ENCODE results near the gene MRPS34. TPM values are rescaled to one million over a fixed set of nuclear protein-coding genes. Genes with fewer than 3 reads are reported as not detected.

MRPS34 gene
- polyA plus RNA-seq, 1 donor (not counting 4 experiments of a cell fraction or from before 2014, with no cell fraction given): 74.3 TPM

- H3K36me3 ChIP-seq (ENCODE audit: control insufficient read depth in 2 of 2, extremely low read depth in 1 of 2, insufficient read depth in 2 of 2, low read length in 2 of 2): peaks cover 13 to 20% of the 10 kb centered on the region in 2 experiments
- DNase-seq (ENCODE audit: low read depth, low spot score): no peak
Observed at GRCh38 chr16:1758923-1759322, 14.0 kb downstream of the MRPS34 start.

GRCh38 chr16:1757714-1758461 lies 15.0 kb downstream of the MRPS34 start:
- FAIRE-seq (no peak), DNase-seq (ENCODE audit: low read depth, low spot score) (no peak)
- Histone ChIP-seq H3K4me1 (ENCODE audit: control insufficient read depth, extremely low read depth, insufficient read depth, low read length) (peaks cover 19% of the 10 kb centered on the region), H3K9me1 (ENCODE audit: control insufficient read depth, extremely low read depth, insufficient read depth, low read length) (peaks cover 2% of the 10 kb centered on the region), H3K36me3 (ENCODE audit: control insufficient read depth in 2 of 2, extremely low read depth in 1 of 2, insufficient read depth in 2 of 2, low read length in 2 of 2) (peaks cover 13 to 15% of the 10 kb centered on the region in 2 experiments), H3K9ac (ENCODE audit: control insufficient read depth, extremely low read depth, insufficient read depth, low read length) (no peak overlapping the region), H3K27me3 (ENCODE audit: control insufficient read depth, extremely low read depth, insufficient read depth, low read length) (no peaks in the 10 kb centered on the region), H4K20me1 (ENCODE audit: control insufficient read depth, extremely low read depth, insufficient read depth, low read length) (no peaks in the 10 kb centered on the region), H3K27ac (ENCODE audit: control insufficient read depth, insufficient read depth, low read length) (no peak overlapping the region), H3K4me2 (ENCODE audit: control insufficient read depth, extremely low read depth, insufficient read depth, low read depth, low read length) (no peak overlapping the region), H3K79me2 (ENCODE audit: control insufficient read depth, insufficient read depth, low read length) (no peaks in the 10 kb centered on the region), H3K4me3 (ENCODE audit: control insufficient read depth in 2 of 3, extremely low read depth in 1 of 3, insufficient read depth in 2 of 3, low read depth in 1 of 3, low read length in 3 of 3) (no peak overlapping the region), H3K9me3 (ENCODE audit: control insufficient read depth, low read depth, low read length) (no peaks in the 10 kb centered on the region), H2AFZ (ENCODE audit: control insufficient read depth, low read length) (no peak overlapping the region)
- TF ChIP-seq CTCF (optimal IDR thresholded peaks at IDR 0.05 in 1 of 3, IDR thresholded peaks at IDR 0.05 in 1 of 3, conservative IDR thresholded peaks at IDR 0.05 in 1 of 3; ENCODE audit: extremely low read depth in 1 of 3, insufficient read depth in 2 of 3, low read length in 3 of 3): no peak
- TF ChIP-seq EZH2 (IDR thresholded peaks at IDR 0.05; ENCODE audit: low read length): no peak
- dilution Hi-C loops (cut with MboI; ENCODE audit: extremely low pct_ligation_motif_present, low sequenced_read_pairs): no loop called here

More at GRCh38 chr16:1758923-1759322, 14.0 kb downstream of the MRPS34 start:
- TF ChIP-seq EZH2 (IDR thresholded peaks at IDR 0.05; ENCODE audit: low read length): no peak
- H2AFZ ChIP-seq (ENCODE audit: control insufficient read depth, low read length): no peak overlapping the region
- dilution Hi-C loops (cut with MboI; ENCODE audit: extremely low pct_ligation_motif_present, low sequenced_read_pairs): no loop called here
- no peaks in the 10 kb centered on the region for H3K27me3 ChIP-seq (ENCODE audit: control insufficient read depth, extremely low read depth, insufficient read depth, low read length)
- no peak for FAIRE-seq
- no peak overlapping the region for H3K9ac ChIP-seq (ENCODE audit: control insufficient read depth, extremely low read depth, insufficient read depth, low read length)
- H3K4me2 ChIP-seq (ENCODE audit: control insufficient read depth, extremely low read depth, insufficient read depth, low read depth, low read length): no peak overlapping the region
- H3K27ac ChIP-seq (ENCODE audit: control insufficient read depth, insufficient read depth, low read length): no peak overlapping the region
- H3K79me2 ChIP-seq (ENCODE audit: control insufficient read depth, insufficient read depth, low read length): no peaks in the 10 kb centered on the region
- H3K4me3 ChIP-seq (ENCODE audit: control insufficient read depth in 2 of 3, extremely low read depth in 1 of 3, insufficient read depth in 2 of 3, low read depth in 1 of 3, low read length in 3 of 3): no peak overlapping the region
- H3K4me1 ChIP-seq (ENCODE audit: control insufficient read depth, extremely low read depth, insufficient read depth, low read length): peaks cover 20% of the 10 kb centered on the region
- H4K20me1 ChIP-seq (ENCODE audit: control insufficient read depth, extremely low read depth, insufficient read depth, low read length): no peaks in the 10 kb centered on the region
- H3K9me1 ChIP-seq (ENCODE audit: control insufficient read depth, extremely low read depth, insufficient read depth, low read length): peaks cover 2% of the 10 kb centered on the region
- H3K9me3 ChIP-seq (ENCODE audit: control insufficient read depth, low read depth, low read length): no peaks in the 10 kb centered on the region

All from keratinocyte (primary cell).